Medulla oblongata (tissue), 1 donor: ENCODE measurements around the gene GYS2.
A peak's percentile ranks its signal among the peaks of the same experiment; 100 is the strongest.

Experiments
- DNase-seq: peaks from one replicate; pipeline ENCODE4 v3.0.0-alpha.2; 2015; ENCODE audit errors: extremely low spot score

The GYS2 gene

GRCh38 chr12:21505888-21506287 lies 98.8 kb downstream of the GYS2 start:
- DNase-seq, result no peak

- DNase-seq, result no peak
Measured at GRCh38 chr12:21502872-21503271, 101.8 kb downstream of the GYS2 start.

GRCh38 chr12:21502164-21502496 lies 102.5 kb downstream of the GYS2 start:
- DNase-seq, result peak; percentile 16

- peak; percentile 99 for DNase-seq
Measured at GRCh38 chr12:21501258-21502163, 103.1 kb downstream of the GYS2 start, which contains the start of the genes GOLT1B and RECQL. Gene GOLT1B (plus strand): TSS chr12:21501789. CDS start chr12:21501924, 135 bp downstream. Gene RECQL (minus strand): TSS chr12:21501635. CDS start chr12:21499570, 2,065 bp downstream.

- DNase-seq, result no peak
Measured at GRCh38 chr12:21500786-21501257, 103.8 kb downstream of the GYS2 start.

GRCh38 chr12:21499765-21500164 lies 104.9 kb downstream of the GYS2 start:
- no peak for DNase-seq
